K562 (cell line): ENCODE measurements around the gene RBMS1. TPM values are rescaled to one million over a fixed set of nuclear protein-coding genes. Genes with fewer than 3 reads are reported as not detected.

ENCODE experiments used
- ATAC-seq: fragments of 200-7000 bp; cut with Tn5 transposase; 3 replicates; pipeline ENCODE4 v1.9.1; 2020; ENCODE audit warnings: moderate library complexity
- BruUV-seq: library from RNA; stranded (reverse); fragments of 400-500 nt; replicated peaks from 2 replicates; lab custom pipeline; 2021; lab: Mats Ljungman, UMichigan
- CTCF ChIA-PET: fragments of 300-600 bp; formaldehyde crosslinking; extraction: SDS; loops from one replicate; lab custom pipeline; 2021; ENCODE audit warnings: low intra/inter-chr PET ratio; lab: Yijun Ruan, JAX
- POLR2A ChIA-PET: fragments of 300-600, 350-650 bp; sonication (Branson Sonifier 250); formaldehyde crosslinking; extraction: SDS; loops from one replicate; lab custom pipeline; 2021; ENCODE audit warnings: antibody characterized with exemption, inconsistent platforms; lab: Yijun Ruan, JAX
- DNase-seq, 4 experiments: peaks; one replicate each; pipeline versions ENCODE4 v3.0.0 to v3.0.0-alpha.2; 2011 to 2018; ENCODE audit warnings: low spot score in 3 of 4, mixed read lengths in 3 of 4; ENCODE audit errors: extremely low read depth in 1 of 4
- FAIRE-seq: peaks from 2 replicates; lab custom pipeline; 2011; peaks lifted over from hg19 to GRCh38; lab: Jason Lieb, UNC
- H2AFZ ChIP-seq: 2 replicates; pipeline ENCODE4 v1.6.0; 2011; ENCODE audit warnings: low read depth, low read length, control low read depth, inconsistent platforms
- H3K27ac ChIP-seq: fragments of 200-600 bp; 3 replicates; pipeline ENCODE4 v1.8.0; 2011; ENCODE audit warnings: low read depth, mild to moderate bottlenecking, control low read depth, inconsistent platforms, low read length, moderate library complexity, mixed read lengths; ENCODE audit errors: extremely low read depth
- H3K27me3 ChIP-seq, 2 experiments: fragments of 300-600 bp in 1 of 2; 2 replicates in 1 of 2; 3 replicates in 1 of 2; pipeline versions ENCODE4 v1.6.0 to v1.8.0; 2011; ENCODE audit warnings: inconsistent platforms in 2 of 2, low read length in 2 of 2, mild to moderate bottlenecking in 1 of 2, mixed read lengths in 1 of 2, moderate library complexity in 1 of 2; ENCODE audit not compliant: control insufficient read depth in 2 of 2, insufficient read depth in 2 of 2
- H3K36me3 ChIP-seq: fragments of 300-600 bp; 3 replicates; pipeline ENCODE4 v1.8.0; 2011; ENCODE audit warnings: mild to moderate bottlenecking, low read length, inconsistent platforms; ENCODE audit not compliant: control insufficient read depth, insufficient read depth
- H3K4me1 ChIP-seq, 2 experiments: fragments of 200-600 bp in 1 of 2; replicated peaks in 1 of 2; 2 replicates in 1 of 2; 3 replicates in 1 of 2; pipeline versions ENCODE4 v1.5.1 to v1.8.0; 2011; ENCODE audit warnings: inconsistent platforms in 2 of 2, low read length in 2 of 2, mild to moderate bottlenecking in 1 of 2, mixed read lengths in 1 of 2, moderate library complexity in 1 of 2; ENCODE audit not compliant: control insufficient read depth in 2 of 2, insufficient read depth in 2 of 2
- H3K4me2 ChIP-seq: 2 replicates; pipeline ENCODE4 v1.6.1; 2011; ENCODE audit warnings: low read length, control low read depth, inconsistent platforms, mixed read lengths; ENCODE audit not compliant: insufficient read depth
- H3K4me3 ChIP-seq: fragments of 200-600 bp; sonication (generic), shearing (Covaris generic); 2 replicates; pipeline ENCODE4 v1.5.1; 2016; ENCODE audit warnings: control low read depth, inconsistent platforms
- H3K79me2 ChIP-seq: fragments of 200-600 bp; 3 replicates; pipeline ENCODE4 v1.8.0; 2011; ENCODE audit warnings: low read length, inconsistent platforms; ENCODE audit not compliant: control insufficient read depth, insufficient read depth
- H3K9ac ChIP-seq, 2 experiments: 2 replicates each; pipeline versions ENCODE4 v1.6.0 to v1.6.1; 2011; ENCODE audit warnings: low read depth in 2 of 2, low read length in 2 of 2, control low read depth in 1 of 2, inconsistent platforms in 1 of 2, mild to moderate bottlenecking in 1 of 2, mixed read lengths in 1 of 2; ENCODE audit not compliant: insufficient read depth in 1 of 2
- H3K9me1 ChIP-seq: one replicate; pipeline ENCODE4 v1.6.0; 2011; ENCODE audit warnings: inconsistent platforms, mild to moderate bottlenecking, low read length, moderate library complexity; ENCODE audit not compliant: control insufficient read depth, insufficient read depth
- H3K9me3 ChIP-seq: replicated peaks from 2 replicates; pipeline ENCODE4 v1.5.1; 2011; ENCODE audit warnings: low read depth, low read length, inconsistent platforms; ENCODE audit not compliant: control insufficient read depth, insufficient read depth
- H4K20me1 ChIP-seq: replicated peaks from 2 replicates; pipeline ENCODE4 v1.6.1; 2011; ENCODE audit warnings: low read length, inconsistent platforms, mixed read lengths; ENCODE audit not compliant: control insufficient read depth, insufficient read depth
- CBFB ChIP-seq: sonication (generic); formaldehyde crosslinking; IDR thresholded peaks from 2 replicates; pipeline ENCODE4 v1.4.0; 2020; ENCODE audit warnings: mild to moderate bottlenecking, missing genetic modification reagents
- ESRRB ChIP-seq: fragments of 250-450 bp; sonication (Bioruptor Pico); IDR thresholded peaks from 2 replicates; pipeline ENCODE4 v1.5.0; 2020; ENCODE audit warnings: mild to moderate bottlenecking, moderate library complexity, borderline replicate concordance
- GTF2E2 ChIP-seq: fragments of 200-800 bp; sonication (Bioruptor generic); IDR thresholded peaks from 2 replicates; pipeline ENCODE4 v1.6.1; 2016; ENCODE audit warnings: missing genetic modification characterization, missing compliant biosample characterization
- ILK ChIP-seq: fragments of 450-650 bp; IDR thresholded peaks from 2 replicates; pipeline ENCODE4 v1.6.1; 2016; ENCODE audit warnings: missing genetic modification characterization, low read depth, mild to moderate bottlenecking, missing compliant biosample characterization, moderate library complexity, borderline replicate concordance
- KLF6 ChIP-seq: fragments of 250-450 bp; sonication (Bioruptor Pico); IDR thresholded peaks from 2 replicates; pipeline ENCODE4 v1.4.0; 2020; ENCODE audit warnings: mild to moderate bottlenecking, moderate library complexity, borderline replicate concordance
- MNT ChIP-seq, 2 experiments: fragments of 450-650 bp; conservative IDR thresholded peaks; 2 replicates each; pipeline ENCODE4 v1.6.1; 2017; ENCODE audit warnings: mild to moderate bottlenecking in 2 of 2, moderate library complexity in 2 of 2
- NR1H2 ChIP-seq: sonication (generic); formaldehyde crosslinking; IDR thresholded peaks from 2 replicates; pipeline ENCODE4 v1.4.0; 2020; ENCODE audit warnings: mild to moderate bottlenecking, missing genetic modification reagents
- RBM14 ChIP-seq: fragments of 200-400 bp; formaldehyde crosslinking; IDR thresholded peaks from 2 replicates; pipeline ENCODE4 v1.6.1; 2018; ENCODE audit warnings: low read depth, mild to moderate bottlenecking, low read length, moderate library complexity, borderline replicate concordance; ENCODE audit not compliant: insufficient read depth
- SETDB1 ChIP-seq: IDR thresholded peaks from one replicate; pipeline ENCODE4 v1.6.1; 2012; ENCODE audit warnings: low read length, control low read depth, inconsistent platforms
- SMAD4 ChIP-seq: fragments of 250-450 bp; sonication (Bioruptor Pico); conservative IDR thresholded peaks from 2 replicates; pipeline ENCODE4 v1.8.0; 2021; ENCODE audit warnings: inconsistent platforms, mild to moderate bottlenecking, moderate library complexity
- SMARCE1 ChIP-seq: fragments of 450-650 bp; IDR thresholded peaks from 2 replicates; pipeline ENCODE4 v1.7.1; 2016; ENCODE audit warnings: mild to moderate bottlenecking
- SNAPC5 ChIP-seq: fragments of 250-450 bp; sonication (Bioruptor Pico); IDR thresholded peaks from 2 replicates; pipeline ENCODE4 v1.8.0; 2021; ENCODE audit warnings: moderate library complexity, mild to moderate bottlenecking, inconsistent platforms
- THAP12 ChIP-seq: fragments of 250-450 bp; sonication (Bioruptor Pico); IDR thresholded peaks from 2 replicates; pipeline ENCODE4 v1.9.0; 2021; ENCODE audit warnings: mild to moderate bottlenecking, inconsistent platforms
- ZNF699 ChIP-seq: fragments of 250-450 bp; sonication (Bioruptor Pico); IDR thresholded peaks from 2 replicates; pipeline ENCODE4 v1.8.0; 2021; ENCODE audit warnings: mild to moderate bottlenecking, moderate library complexity; ENCODE audit not compliant: insufficient replicate concordance
- WGBS: fragments of 100-300 bp; shearing (Covaris generic); methylation state at CpG from one replicate; pipeline ENCODE4 v1.1.6; 2016; ENCODE audit warnings: low coverage, mixed read lengths; ENCODE audit not compliant: insufficient coverage; ENCODE audit errors: missing lambda C conversion rate; 5-methylcytosine and 5-hydroxymethylcytosine counted together
- in situ Hi-C: fragments of 300-500 bp; cut with MboI; formaldehyde crosslinking; loops from 4 replicates; pipeline ENCODE4 v1.15.0; 2018; ENCODE audit warnings: inconsistent platforms, mixed read lengths
- intact Hi-C: fragments of 100-400 bp; cut with micrococcal nuclease; formaldehyde crosslinking; loops from 2 replicates; pipeline ENCODE4 v1.14.2; 2022
- polyA plus RNA-seq, 8 experiments: library from polyadenylated mRNA; depleted of rRNA in 4 of 8; stranded (reverse) in 5 of 8; unstranded in 3 of 8; fragments of >200 nt; fragmentation: Nextera tagmentation in 2 of 8; fragmentation: Illumina TruSeq in 1 of 8; extraction: Ambion mirVana in 2 of 8; extraction: Trizol in 1 of 8; gene quantifications; 2 replicates each; pipeline versions ENCODE4 v1.2.1 to v1.2.3, GENCODE V29; 2011 to 2014; ENCODE audit warnings: inconsistent platforms in 1 of 8, missing spikeins in 1 of 8
- total RNA-seq, 7 experiments: library from RNA; depleted of rRNA in 6 of 7; stranded (reverse); fragments of >200 nt in 6 of 7; fragmentation: Illumina TruSeq in 2 of 7; extraction: Trizol in 2 of 7; gene quantifications; 2 replicates each; pipeline versions ENCODE4 v1.2.1 to v1.2.3, GENCODE V29; 2011 to 2021; ENCODE audit warnings: low replicate concordance in 1 of 7

Gene RBMS1
- total and polyA plus RNA-seq, 9 of the 15 experiments (the other 6 are each of a cell fraction or from before 2014, with no cell fraction given): 0.04 to 0.31 (median 0.09) TPM; not detected in 6

- BruUV-seq: no TSS peak
- Histone ChIP-seq H3K4me3 (no peak overlapping the region), H3K79me2 (no peaks in the 10 kb centered on the region), H3K4me1 (no peaks in the 10 kb centered on the region), H3K4me2 (no peak overlapping the region), H4K20me1 (no peaks in the 10 kb centered on the region), H3K27ac (no peak overlapping the region), H3K36me3 (no peaks in the 10 kb centered on the region), H3K27me3 (no peaks in the 10 kb centered on the region), H2AFZ (no peak overlapping the region), H3K9me1 (no peaks in the 10 kb centered on the region), H3K9ac (no peak overlapping the region), H3K9me3 (no peaks in the 10 kb centered on the region)
- ATAC-seq (no peak), FAIRE-seq (no peak), DNase-seq (no peak)
- WGBS: 0% methylated on average over 3 of the region's 3 CpGs
- in situ Hi-C loops (no loop called here), intact Hi-C loops (no loop called here)
- ChIA-PET POLR2A (interaction anchor here (0.6 kb wide), 1 partner anchor 753 kb away, joined by 3 read pairs; no protein-coding TSS in a partner anchor), CTCF (no interaction called here)
- TF ChIP-seq KLF6 (CRISPR knock-in tag) (no peak), GTF2E2 (no peak), SNAPC5 (CRISPR knock-in tag) (no peak), ZNF699 (CRISPR knock-in tag) (no peak), ILK (tag) (no peak), RBM14 (no peak), SMARCE1 (no peak), SMAD4 (CRISPR knock-in tag) (no peak), SETDB1 (no peak), MNT (conservative IDR thresholded peaks at IDR 0.05) (no peak), NR1H2 (CRISPR knock-in tag) (no peak), CBFB (no peak), THAP12 (CRISPR knock-in tag) (no peak), ESRRB (CRISPR knock-in tag) (no peak)
Measured at GRCh38 chr2:160232905-160233475, 260.6 kb downstream of the RBMS1 start.
